Gastroesophageal sphincter (tissue), 3 donors: ENCODE data around the gene PLOD3.

ENCODE experiments used
- CTCF ChIP-seq, 4 experiments: fragments of 200-600 bp in 2 of 4; fragments of 450-650 bp in 2 of 4; sonication (generic) in 1 of 4; IDR thresholded peaks; one replicate each; pipeline ENCODE4 v1.5.1; 2017 to 2019; ENCODE audit warnings: antibody characterized with exemption in 4 of 4, mild to moderate bottlenecking in 2 of 4, moderate library complexity in 2 of 4
- POLR2A ChIP-seq, 2 donors: fragments of 450-650 bp; IDR thresholded peaks; one replicate each; pipeline ENCODE4 v1.6.1; 2017; ENCODE audit warnings: antibody characterized with exemption in 2 of 2, mild to moderate bottlenecking in 2 of 2, moderate library complexity in 1 of 2

- TF ChIP-seq CTCF (IDR thresholded peaks at IDR 0.05) (no peak), POLR2A (IDR thresholded peaks at IDR 0.05) (no peak)
Measured at GRCh38 chr7:101216860-101217387, 457 bp downstream of the PLOD3 start.
